ENCODE measurements around the gene IL2RA.

- TF ChIP-seq CTCF (conservative IDR thresholded peaks at IDR 0.05; ENCODE audit: low read depth, low read length) (no peak), EZH2 (IDR thresholded peaks at IDR 0.05; ENCODE audit: low read length, unreplicated experiment) (no peak)
Measured at GRCh38 chr10:6044751-6045313, 17.3 kb downstream of the IL2RA start.

All from PC-3 (cell line).